Measurements from ENCODE around the gene PSEN2. TPM values are rescaled to one million over a fixed set of nuclear protein-coding genes. Genes with fewer than 3 reads are reported as not detected.
A peak's percentile ranks its signal among the peaks of the same experiment; 100 is the strongest.

The PSEN2 gene
- polyA plus RNA-seq, 1 donor (not counting 4 experiments of a cell fraction or from before 2014, with no cell fraction given), result 9.5 TPM

DNA sequence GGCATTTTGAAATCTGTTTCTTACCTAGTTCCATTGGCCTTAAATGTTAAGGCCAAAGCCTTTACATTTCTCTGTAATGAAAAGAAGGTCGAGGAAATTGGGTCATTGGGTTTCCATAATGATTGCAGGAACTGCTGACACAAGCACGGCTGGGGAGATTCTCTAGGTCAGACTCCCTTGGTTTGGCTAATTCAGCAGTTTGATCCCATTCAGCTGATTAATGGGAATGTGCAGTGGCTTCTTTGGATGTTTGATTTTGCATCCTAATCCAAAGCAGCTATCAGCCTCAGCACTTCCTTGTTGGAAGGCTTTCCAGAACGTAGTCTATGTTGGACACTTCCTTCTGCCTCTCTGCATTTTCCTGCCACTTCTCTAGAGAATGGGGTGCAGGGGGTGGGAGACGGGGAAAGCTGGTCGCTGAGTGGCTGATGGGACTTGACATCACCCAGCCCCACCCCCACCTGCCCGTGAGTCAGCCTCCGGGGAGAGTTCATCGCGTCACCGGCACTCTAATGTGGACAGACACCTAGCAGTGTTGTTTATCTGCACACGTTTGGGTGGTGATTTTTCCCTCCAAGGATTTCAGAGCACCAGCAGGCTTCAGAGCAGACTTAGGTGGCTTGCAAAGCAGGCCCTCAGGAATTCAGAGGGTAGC lies 5.4 kb downstream of the PSEN2 start:
- H4K20me1 ChIP-seq (ENCODE audit: control insufficient read depth, extremely low read depth, insufficient read depth, low read length), result no peaks in the 10 kb centered on the region
- peak overlapping the region; percentile 53 for H2AFZ ChIP-seq (ENCODE audit: control insufficient read depth, low read length)
- TF ChIP-seq EZH2 (IDR thresholded peaks at IDR 0.05; ENCODE audit: low read length), result no peak
- TF ChIP-seq, protein P1, sequence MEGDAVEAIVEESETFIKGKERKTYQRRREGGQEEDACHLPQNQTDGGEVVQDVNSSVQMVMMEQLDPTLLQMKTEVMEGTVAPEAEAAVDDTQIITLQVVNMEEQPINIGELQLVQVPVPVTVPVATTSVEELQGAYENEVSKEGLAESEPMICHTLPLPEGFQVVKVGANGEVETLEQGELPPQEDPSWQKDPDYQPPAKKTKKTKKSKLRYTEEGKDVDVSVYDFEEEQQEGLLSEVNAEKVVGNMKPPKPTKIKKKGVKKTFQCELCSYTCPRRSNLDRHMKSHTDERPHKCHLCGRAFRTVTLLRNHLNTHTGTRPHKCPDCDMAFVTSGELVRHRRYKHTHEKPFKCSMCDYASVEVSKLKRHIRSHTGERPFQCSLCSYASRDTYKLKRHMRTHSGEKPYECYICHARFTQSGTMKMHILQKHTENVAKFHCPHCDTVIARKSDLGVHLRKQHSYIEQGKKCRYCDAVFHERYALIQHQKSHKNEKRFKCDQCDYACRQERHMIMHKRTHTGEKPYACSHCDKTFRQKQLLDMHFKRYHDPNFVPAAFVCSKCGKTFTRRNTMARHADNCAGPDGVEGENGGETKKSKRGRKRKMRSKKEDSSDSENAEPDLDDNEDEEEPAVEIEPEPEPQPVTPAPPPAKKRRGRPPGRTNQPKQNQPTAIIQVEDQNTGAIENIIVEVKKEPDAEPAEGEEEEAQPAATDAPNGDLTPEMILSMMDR (optimal IDR thresholded peaks at IDR 0.05 in 1 of 3, IDR thresholded peaks at IDR 0.05 in 1 of 3, conservative IDR thresholded peaks at IDR 0.05 in 1 of 3; ENCODE audit: extremely low read depth in 1 of 3, insufficient read depth in 2 of 3, low read length in 3 of 3), result no peak
- peak; percentile 55 for DNase-seq (ENCODE audit: low read depth, low spot score)
- H3K9me1 ChIP-seq (ENCODE audit: control insufficient read depth, extremely low read depth, insufficient read depth, low read length), result no peaks in the 10 kb centered on the region
- no peak overlapping the region for H3K9ac ChIP-seq (ENCODE audit: control insufficient read depth, extremely low read depth, insufficient read depth, low read length)
- dilution Hi-C loops (cut with MboI; ENCODE audit: extremely low pct_ligation_motif_present, low sequenced_read_pairs), result no loop called here
- no peak overlapping the region for H3K27ac ChIP-seq (ENCODE audit: control insufficient read depth, insufficient read depth, low read length)
- H3K27me3 ChIP-seq (ENCODE audit: control insufficient read depth, extremely low read depth, insufficient read depth, low read length), result no peaks in the 10 kb centered on the region
- FAIRE-seq, result peak; percentile 32
- peaks cover 0 to 8% of the 10 kb centered on the region in 2 experiments for H3K36me3 ChIP-seq (ENCODE audit: control insufficient read depth in 2 of 2, extremely low read depth in 1 of 2, insufficient read depth in 2 of 2, low read length in 2 of 2)
- peak overlapping the region; percentile 55 for H3K4me2 ChIP-seq (ENCODE audit: control insufficient read depth, extremely low read depth, insufficient read depth, low read depth, low read length)
- H3K79me2 ChIP-seq (ENCODE audit: control insufficient read depth, insufficient read depth, low read length), result no peaks in the 10 kb centered on the region
- H3K4me1 ChIP-seq (ENCODE audit: control insufficient read depth, extremely low read depth, insufficient read depth, low read length), result peaks cover 22% of the 10 kb centered on the region
- H3K9me3 ChIP-seq (ENCODE audit: control insufficient read depth, low read depth, low read length), result no peaks in the 10 kb centered on the region
- no peak overlapping the region for H3K4me3 ChIP-seq (ENCODE audit: control insufficient read depth in 2 of 3, extremely low read depth in 1 of 3, insufficient read depth in 2 of 3, low read depth in 1 of 3, low read length in 3 of 3)

DNA sequence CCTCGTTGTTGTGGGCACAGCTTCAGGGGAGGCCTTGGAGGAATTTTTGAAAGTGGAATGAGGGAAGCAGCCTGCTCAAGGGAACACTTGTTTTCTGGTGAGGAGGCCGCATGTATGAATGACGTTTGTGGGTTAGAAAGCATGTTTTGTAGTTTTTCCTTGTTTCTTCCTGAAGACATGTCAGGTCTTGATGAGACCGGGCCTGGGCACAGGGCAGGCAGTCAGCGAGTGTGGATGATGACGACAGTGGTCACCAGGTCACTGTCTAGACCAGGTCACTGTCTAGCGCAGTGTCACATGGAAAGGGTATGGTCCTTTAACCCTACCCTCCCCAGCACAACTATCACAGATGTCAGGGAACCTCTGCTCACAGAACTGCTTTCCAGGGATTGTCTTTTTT lies 7.3 kb downstream of the PSEN2 start:
- Histone ChIP-seq H3K9ac (ENCODE audit: control insufficient read depth, extremely low read depth, insufficient read depth, low read length) (no peak overlapping the region), H3K4me2 (ENCODE audit: control insufficient read depth, extremely low read depth, insufficient read depth, low read depth, low read length) (no peak overlapping the region), H3K79me2 (ENCODE audit: control insufficient read depth, insufficient read depth, low read length) (no peaks in the 10 kb centered on the region), H3K9me1 (ENCODE audit: control insufficient read depth, extremely low read depth, insufficient read depth, low read length) (no peaks in the 10 kb centered on the region), H2AFZ (ENCODE audit: control insufficient read depth, low read length) (no peak overlapping the region), H3K9me3 (ENCODE audit: control insufficient read depth, low read depth, low read length) (no peaks in the 10 kb centered on the region), H3K4me1 (ENCODE audit: control insufficient read depth, extremely low read depth, insufficient read depth, low read length) (peaks cover 12% of the 10 kb centered on the region), H3K36me3 (ENCODE audit: control insufficient read depth in 2 of 2, extremely low read depth in 1 of 2, insufficient read depth in 2 of 2, low read length in 2 of 2) (peaks cover 0 to 11% of the 10 kb centered on the region in 2 experiments), H3K27ac (ENCODE audit: control insufficient read depth, insufficient read depth, low read length) (no peak overlapping the region), H3K27me3 (ENCODE audit: control insufficient read depth, extremely low read depth, insufficient read depth, low read length) (no peaks in the 10 kb centered on the region), H4K20me1 (ENCODE audit: control insufficient read depth, extremely low read depth, insufficient read depth, low read length) (no peaks in the 10 kb centered on the region), H3K4me3 (ENCODE audit: control insufficient read depth in 2 of 3, extremely low read depth in 1 of 3, insufficient read depth in 2 of 3, low read depth in 1 of 3, low read length in 3 of 3) (no peak overlapping the region)
- dilution Hi-C loops (cut with MboI; ENCODE audit: extremely low pct_ligation_motif_present, low sequenced_read_pairs), result no loop called here
- TF ChIP-seq, protein P1 (optimal IDR thresholded peaks at IDR 0.05 in 1 of 3, IDR thresholded peaks at IDR 0.05 in 1 of 3, conservative IDR thresholded peaks at IDR 0.05 in 1 of 3; ENCODE audit: extremely low read depth in 1 of 3, insufficient read depth in 2 of 3, low read length in 3 of 3), result no peak
- no peak for TF ChIP-seq EZH2 (IDR thresholded peaks at IDR 0.05; ENCODE audit: low read length)
- DNase-seq (ENCODE audit: low read depth, low spot score) (no peak), FAIRE-seq (no peak)
